ENCODE measurements around the gene TNFRSF12A. TPM values are rescaled to one million over a fixed set of nuclear protein-coding genes. Genes with fewer than 3 reads are reported as not detected.

Gene TNFRSF12A
- total and polyA plus RNA-seq, 2 of the 13 experiments (the other 11 are each of a cell fraction or from before 2014, with no cell fraction given), result 61.9 to 66.0 TPM

- TF ChIP-seq ZNF605 (CRISPR knock-in tag; IDR thresholded peaks at IDR 0.05) (no peak), ZNF564 (CRISPR knock-in tag; IDR thresholded peaks at IDR 0.05) (no peak), ZNF513 (CRISPR knock-in tag; conservative IDR thresholded peaks at IDR 0.05) (no peak), CEBPB (IDR thresholded peaks at IDR 0.05; ENCODE audit: borderline replicate concordance, low read depth, low read length) (no peak), CCDC6 (CRISPR knock-in tag; IDR thresholded peaks at IDR 0.05) (no peak), ZNF746 (CRISPR knock-in tag; IDR thresholded peaks at IDR 0.05) (no peak), ZNF414 (CRISPR knock-in tag; IDR thresholded peaks at IDR 0.05) (peak; percentile 88; the same call in 1 of the 2 replicates), ZSCAN12 (CRISPR knock-in tag; IDR thresholded peaks at IDR 0.05) (no peak), ETS1 (CRISPR knock-in tag; IDR thresholded peaks at IDR 0.05) (0 out of 2 replicates have a peak, but pooled peaks have one; percentile 30), ZNF83 (CRISPR knock-in tag; IDR thresholded peaks at IDR 0.05; ENCODE audit: borderline replicate concordance) (no peak), ZNF607 (CRISPR knock-in tag; IDR thresholded peaks at IDR 0.05; ENCODE audit: borderline replicate concordance) (no peak), AHDC1 (CRISPR knock-in tag; IDR thresholded peaks at IDR 0.05; ENCODE audit: borderline replicate concordance) (no peak), ZNF468 (CRISPR knock-in tag; IDR thresholded peaks at IDR 0.05) (no peak), ZNF432 (CRISPR knock-in tag; IDR thresholded peaks at IDR 0.05; ENCODE audit: borderline replicate concordance) (no peak), TRAFD1 (CRISPR knock-in tag; IDR thresholded peaks at IDR 0.05; ENCODE audit: borderline replicate concordance) (no peak), KLF6 (CRISPR knock-in tag; IDR thresholded peaks at IDR 0.05) (peak; percentile 78), DNMT1 (CRISPR knock-in tag; IDR thresholded peaks at IDR 0.05) (no peak), AGO1 (IDR thresholded peaks at IDR 0.05; ENCODE audit: low read depth, low read length, poor library complexity, severe bottlenecking) (no peak)
Observed at GRCh38 chr16:3020247-3020603, at the start of gene TNFRSF12A (continued).

Data from HepG2 (cell line).